ENCODE results near the gene RASA3. TPM values are rescaled to one million over a fixed set of nuclear protein-coding genes. Genes with fewer than 3 reads are reported as not detected.

The RASA3 gene
- total RNA-seq, 1 experiment from 2014 or later = 18.6 TPM

DNA sequence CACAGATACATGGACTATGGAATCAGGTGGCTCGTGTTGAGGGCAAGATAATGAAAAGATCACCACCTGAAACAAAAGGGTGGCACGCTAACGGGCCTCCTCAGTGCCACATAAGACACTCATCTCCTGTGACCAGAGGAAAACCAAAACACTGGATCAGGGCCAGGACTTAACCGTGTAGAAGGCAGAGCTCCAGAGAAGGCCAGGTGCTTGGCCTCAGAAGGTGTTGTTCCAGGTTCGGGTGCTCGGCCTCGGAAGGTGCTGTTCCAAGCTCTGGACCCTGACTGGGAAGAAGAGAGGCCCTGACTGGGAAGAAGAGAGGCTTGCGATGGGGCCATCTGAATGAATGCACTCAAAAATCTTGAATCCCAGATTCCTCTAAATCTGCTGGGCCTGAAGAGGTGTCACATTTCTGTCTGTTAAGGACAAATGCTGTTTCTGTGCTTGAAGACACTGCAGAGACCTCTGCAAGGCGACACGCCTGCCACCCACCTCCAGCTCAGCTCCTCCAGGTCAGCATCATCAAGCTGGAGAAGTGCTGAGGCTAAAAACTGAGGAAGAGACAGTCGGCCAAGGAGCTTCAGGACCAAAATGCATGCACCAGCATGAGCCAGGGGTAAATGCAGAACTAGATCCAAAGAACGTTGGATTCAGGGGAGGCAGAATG is 2.7 kb upstream of the RASA3 start:
- no TSS peak for BruUV-seq (replicated peaks)
- no peak overlapping the region for H3K4me3 ChIP-seq (replicated peaks in 1 of 2; ENCODE audit: low read depth in 1 of 2, low read length in 2 of 2)
- peaks cover 20% of the 10 kb centered on the region for H3K79me2 ChIP-seq (ENCODE audit: insufficient read depth, low read length)
- no peak for DNase-seq (ENCODE audit: low read depth, low spot score)
- no peak overlapping the region for H2AFZ ChIP-seq (ENCODE audit: low read depth, low read length, poor library complexity, severe bottlenecking)
- H3K9me2 ChIP-seq (ENCODE audit: insufficient read depth) = no peaks in the 10 kb centered on the region
- H4K20me1 ChIP-seq (ENCODE audit: insufficient read depth) = no peaks in the 10 kb centered on the region
- no peaks in the 10 kb centered on the region for H3K36me3 ChIP-seq (ENCODE audit: control insufficient read depth in 1 of 2, insufficient read depth in 2 of 2, low read length in 2 of 2)
- H3K4me2 ChIP-seq (ENCODE audit: low read length) = no peak overlapping the region
- H3K4me1 ChIP-seq (ENCODE audit: control insufficient read depth in 1 of 2, insufficient read depth in 2 of 2, low read length in 2 of 2) = peaks cover 9 to 16% of the 10 kb centered on the region in 2 experiments
- no peaks in the 10 kb centered on the region for H3K9me3 ChIP-seq (ENCODE audit: control insufficient read depth in 1 of 2, insufficient read depth in 1 of 2, low read depth in 1 of 2, low read length in 2 of 2)
- no peak overlapping the region for H3K9ac ChIP-seq (ENCODE audit: low read length)
- CTCF ChIA-PET = no interaction called here
- no peak for ATAC-seq
- RAD21 ChIA-PET (ENCODE audit: low non-redundant PET in 1 of 2, low total read pairs in 2 of 2, uncharacterized antibody in 2 of 2, unreplicated experiment in 2 of 2) = no interaction called here
- POLR2A ChIA-PET = no interaction called here
- no peak overlapping the region for H3K27ac ChIP-seq (ENCODE audit: low read depth, low read length)
- intact Hi-C loops (cut with micrococcal nuclease) = no loop called here
- TF ChIP-seq CEBPB (IDR thresholded peaks at IDR 0.05; ENCODE audit: low read depth) = no peak
- no peak for TF ChIP-seq ELF1 (IDR thresholded peaks at IDR 0.05; ENCODE audit: borderline replicate concordance, low read depth)
- TF ChIP-seq POLR2AphosphoS5 (IDR thresholded peaks at IDR 0.05; ENCODE audit: low read depth, low read length) = no peak
- H3K27me3 ChIP-seq (ENCODE audit: insufficient read depth, low read length) = no peaks in the 10 kb centered on the region

DNA sequence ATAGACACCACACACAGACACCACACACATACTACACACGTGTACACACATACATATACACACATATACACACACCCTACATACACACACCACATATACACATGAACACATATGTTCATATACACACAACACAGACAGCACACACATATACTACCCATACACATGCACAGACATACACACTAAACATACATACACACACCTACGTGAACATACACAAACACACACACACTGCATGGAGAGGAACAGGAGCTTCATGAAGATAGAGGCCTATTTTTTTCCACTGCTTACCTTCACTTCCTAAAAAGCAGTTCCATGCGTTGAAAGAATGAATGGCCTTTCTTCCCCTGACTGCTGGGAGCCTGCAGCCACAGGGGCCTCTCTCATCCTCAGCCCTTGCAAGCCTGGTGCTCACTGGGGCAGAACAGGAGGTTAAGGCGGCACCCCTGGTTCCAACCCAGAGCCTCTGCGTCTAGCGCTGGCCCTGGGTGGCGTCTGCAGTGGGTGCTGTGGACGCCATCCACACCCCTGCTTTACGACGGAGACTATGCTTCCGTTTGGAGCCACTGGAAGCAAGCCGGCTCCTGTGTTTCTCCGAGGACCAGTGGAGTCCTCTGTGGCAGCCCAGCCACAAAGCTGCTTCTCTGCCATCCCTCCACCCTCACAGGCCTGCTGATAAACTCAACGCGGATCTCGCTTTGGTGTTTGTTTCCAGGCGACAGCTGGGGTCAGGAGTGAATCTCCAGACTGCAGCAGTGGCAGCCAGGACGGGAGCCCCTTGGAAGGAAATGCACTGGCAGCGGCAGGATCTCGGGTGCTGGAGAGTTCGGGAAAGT is 1.9 kb upstream of the RASA3 start:
- no peak overlapping the region for H3K4me2 ChIP-seq (ENCODE audit: low read length)
- H3K27ac ChIP-seq (ENCODE audit: low read depth, low read length) = no peak overlapping the region
- no peaks in the 10 kb centered on the region for H3K9me3 ChIP-seq (ENCODE audit: control insufficient read depth in 1 of 2, insufficient read depth in 1 of 2, low read depth in 1 of 2, low read length in 2 of 2)
- H3K36me3 ChIP-seq (ENCODE audit: control insufficient read depth in 1 of 2, insufficient read depth in 2 of 2, low read length in 2 of 2) = no peaks in the 10 kb centered on the region
- no peaks in the 10 kb centered on the region for H3K9me2 ChIP-seq (ENCODE audit: insufficient read depth)
- POLR2A ChIA-PET = no interaction called here
- no peak overlapping the region for H2AFZ ChIP-seq (ENCODE audit: low read depth, low read length, poor library complexity, severe bottlenecking)
- DNase-seq (ENCODE audit: low read depth, low spot score) (no peak), ATAC-seq (no peak)
- peaks cover 27% of the 10 kb centered on the region for H3K79me2 ChIP-seq (ENCODE audit: insufficient read depth, low read length)
- intact Hi-C loops (cut with micrococcal nuclease) = no loop called here
- TF ChIP-seq, protein P1, sequence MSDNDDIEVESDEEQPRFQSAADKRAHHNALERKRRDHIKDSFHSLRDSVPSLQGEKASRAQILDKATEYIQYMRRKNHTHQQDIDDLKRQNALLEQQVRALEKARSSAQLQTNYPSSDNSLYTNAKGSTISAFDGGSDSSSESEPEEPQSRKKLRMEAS (IDR thresholded peaks at IDR 0.05) = no peak
- TF ChIP-seq EZH2phosphoT487 (IDR thresholded peaks at IDR 0.05; ENCODE audit: borderline replicate concordance) = no peak
- no peak for TF ChIP-seq ZNF274 (IDR thresholded peaks at IDR 0.05; ENCODE audit: low read depth, low read length)
- no peak for TF ChIP-seq RAD21 (IDR thresholded peaks at IDR 0.05; ENCODE audit: low read depth)
- no peak for TF ChIP-seq TCF7L2 (IDR thresholded peaks at IDR 0.05; ENCODE audit: borderline replicate concordance, extremely low read depth, insufficient read depth, insufficient read length)
- TF ChIP-seq, protein P2, sequence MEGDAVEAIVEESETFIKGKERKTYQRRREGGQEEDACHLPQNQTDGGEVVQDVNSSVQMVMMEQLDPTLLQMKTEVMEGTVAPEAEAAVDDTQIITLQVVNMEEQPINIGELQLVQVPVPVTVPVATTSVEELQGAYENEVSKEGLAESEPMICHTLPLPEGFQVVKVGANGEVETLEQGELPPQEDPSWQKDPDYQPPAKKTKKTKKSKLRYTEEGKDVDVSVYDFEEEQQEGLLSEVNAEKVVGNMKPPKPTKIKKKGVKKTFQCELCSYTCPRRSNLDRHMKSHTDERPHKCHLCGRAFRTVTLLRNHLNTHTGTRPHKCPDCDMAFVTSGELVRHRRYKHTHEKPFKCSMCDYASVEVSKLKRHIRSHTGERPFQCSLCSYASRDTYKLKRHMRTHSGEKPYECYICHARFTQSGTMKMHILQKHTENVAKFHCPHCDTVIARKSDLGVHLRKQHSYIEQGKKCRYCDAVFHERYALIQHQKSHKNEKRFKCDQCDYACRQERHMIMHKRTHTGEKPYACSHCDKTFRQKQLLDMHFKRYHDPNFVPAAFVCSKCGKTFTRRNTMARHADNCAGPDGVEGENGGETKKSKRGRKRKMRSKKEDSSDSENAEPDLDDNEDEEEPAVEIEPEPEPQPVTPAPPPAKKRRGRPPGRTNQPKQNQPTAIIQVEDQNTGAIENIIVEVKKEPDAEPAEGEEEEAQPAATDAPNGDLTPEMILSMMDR (IDR thresholded peaks at IDR 0.05 in 2 of 3, conservative IDR thresholded peaks at IDR 0.05 in 1 of 3; ENCODE audit: borderline replicate concordance in 1 of 3, insufficient read depth in 1 of 3, low read depth in 2 of 3, low read length in 2 of 3) = no peak
- TF ChIP-seq JUND (IDR thresholded peaks at IDR 0.05) = no peak
- no peak for TF ChIP-seq SP1 (IDR thresholded peaks at IDR 0.05; ENCODE audit: low read depth)
- no peak for TF ChIP-seq ELF1 (IDR thresholded peaks at IDR 0.05; ENCODE audit: borderline replicate concordance, low read depth)
- TF ChIP-seq, protein P3, sequence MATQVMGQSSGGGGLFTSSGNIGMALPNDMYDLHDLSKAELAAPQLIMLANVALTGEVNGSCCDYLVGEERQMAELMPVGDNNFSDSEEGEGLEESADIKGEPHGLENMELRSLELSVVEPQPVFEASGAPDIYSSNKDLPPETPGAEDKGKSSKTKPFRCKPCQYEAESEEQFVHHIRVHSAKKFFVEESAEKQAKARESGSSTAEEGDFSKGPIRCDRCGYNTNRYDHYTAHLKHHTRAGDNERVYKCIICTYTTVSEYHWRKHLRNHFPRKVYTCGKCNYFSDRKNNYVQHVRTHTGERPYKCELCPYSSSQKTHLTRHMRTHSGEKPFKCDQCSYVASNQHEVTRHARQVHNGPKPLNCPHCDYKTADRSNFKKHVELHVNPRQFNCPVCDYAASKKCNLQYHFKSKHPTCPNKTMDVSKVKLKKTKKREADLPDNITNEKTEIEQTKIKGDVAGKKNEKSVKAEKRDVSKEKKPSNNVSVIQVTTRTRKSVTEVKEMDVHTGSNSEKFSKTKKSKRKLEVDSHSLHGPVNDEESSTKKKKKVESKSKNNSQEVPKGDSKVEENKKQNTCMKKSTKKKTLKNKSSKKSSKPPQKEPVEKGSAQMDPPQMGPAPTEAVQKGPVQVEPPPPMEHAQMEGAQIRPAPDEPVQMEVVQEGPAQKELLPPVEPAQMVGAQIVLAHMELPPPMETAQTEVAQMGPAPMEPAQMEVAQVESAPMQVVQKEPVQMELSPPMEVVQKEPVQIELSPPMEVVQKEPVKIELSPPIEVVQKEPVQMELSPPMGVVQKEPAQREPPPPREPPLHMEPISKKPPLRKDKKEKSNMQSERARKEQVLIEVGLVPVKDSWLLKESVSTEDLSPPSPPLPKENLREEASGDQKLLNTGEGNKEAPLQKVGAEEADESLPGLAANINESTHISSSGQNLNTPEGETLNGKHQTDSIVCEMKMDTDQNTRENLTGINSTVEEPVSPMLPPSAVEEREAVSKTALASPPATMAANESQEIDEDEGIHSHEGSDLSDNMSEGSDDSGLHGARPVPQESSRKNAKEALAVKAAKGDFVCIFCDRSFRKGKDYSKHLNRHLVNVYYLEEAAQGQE (IDR thresholded peaks at IDR 0.05; ENCODE audit: low read depth) = no peak
- BruUV-seq (replicated peaks) = no TSS peak
- CTCF ChIA-PET = no interaction called here
- H3K9ac ChIP-seq (ENCODE audit: low read length) = no peak overlapping the region
- peaks cover 17 to 24% of the 10 kb centered on the region in 2 experiments for H3K4me1 ChIP-seq (ENCODE audit: control insufficient read depth in 1 of 2, insufficient read depth in 2 of 2, low read length in 2 of 2)
- no peak overlapping the region for H3K4me3 ChIP-seq (replicated peaks in 1 of 2; ENCODE audit: low read depth in 1 of 2, low read length in 2 of 2)
- H4K20me1 ChIP-seq (ENCODE audit: insufficient read depth) = no peaks in the 10 kb centered on the region
- no peaks in the 10 kb centered on the region for H3K27me3 ChIP-seq (ENCODE audit: insufficient read depth, low read length)
- RAD21 ChIA-PET (ENCODE audit: low non-redundant PET in 1 of 2, low total read pairs in 2 of 2, uncharacterized antibody in 2 of 2, unreplicated experiment in 2 of 2) = no interaction called here

Measured in HCT116 (cell line).